Prostate gland (tissue), 2 donors: ENCODE results near the gene RCOR1. TPM values are rescaled to one million over a fixed set of nuclear protein-coding genes. Genes with fewer than 3 reads are reported as not detected.
"Not testable (repeated sequence)": the region's sequence is repeated elsewhere in the genome, so short reads cannot be mapped to it uniquely, and the experiment has no call there.

ENCODE experiments used
- DNase-seq: peaks from one replicate; pipeline ENCODE4 v3.0.0-alpha.2; 2019; ENCODE audit warnings: low spot score
- H3K27ac ChIP-seq, 2 donors: fragments of 200-600 bp; sonication (generic); 2 replicates each; pipeline ENCODE4 v1.5.1; 2017 to 2019
- H3K27me3 ChIP-seq: fragments of 200-600 bp; sonication (generic); replicated peaks from 2 replicates; pipeline ENCODE4 v1.5.1; 2019; ENCODE audit not compliant: insufficient read depth
- H3K36me3 ChIP-seq, 2 donors: fragments of 200-600 bp; sonication (generic); 1 replicate in 1 of 2; 2 replicates in 1 of 2; pipeline versions ENCODE4 v1.5.1 to v1.8.1; 2017 to 2019
- H3K4me1 ChIP-seq: fragments of 200-600 bp; sonication (generic); replicated peaks from 2 replicates; pipeline ENCODE4 v1.5.1; 2019
- H3K4me3 ChIP-seq, 2 donors: fragments of 200-600 bp; sonication (generic); 2 replicates each; pipeline ENCODE4 v1.5.1; 2017 to 2019
- H3K9me3 ChIP-seq: fragments of 200-600 bp; sonication (generic); 2 replicates; pipeline ENCODE4 v1.5.1; 2017
- CTCF ChIP-seq, 4 experiments: fragments of 200-600 bp in 2 of 4; fragments of 450-650 bp in 2 of 4; sonication (generic) in 2 of 4; IDR thresholded peaks; 1 replicate in 3 of 4; 2 replicates in 1 of 4; pipeline ENCODE4 v1.5.1; 2016 to 2019; ENCODE audit warnings: antibody characterized with exemption in 4 of 4, mild to moderate bottlenecking in 2 of 4, moderate library complexity in 2 of 4
- POLR2A ChIP-seq: fragments of 450-650 bp; IDR thresholded peaks from one replicate; pipeline ENCODE4 v1.6.1; 2016; ENCODE audit warnings: antibody characterized with exemption, mild to moderate bottlenecking
- POLR2AphosphoS5 ChIP-seq: sonication (generic); formaldehyde crosslinking; IDR thresholded peaks from one replicate; pipeline ENCODE4 v1.6.1; 2017; ENCODE audit warnings: antibody characterized with exemption
- WGBS: methylation state at CpG from one replicate; pipeline ENCODE4 v1.1.5; 2018; 5-methylcytosine and 5-hydroxymethylcytosine counted together
- intact Hi-C: fragments of 100-400 bp; cut with DNase I; formaldehyde crosslinking; loops from one replicate; pipeline ENCODE4 v1.14.2; 2022
- total RNA-seq, 2 donors: library from RNA; depleted of rRNA; stranded (reverse); fragments of >200 nt; gene quantifications; one replicate each; pipeline ENCODE4 v1.1.0, GENCODE V29; 2016

Gene RCOR1
- total RNA-seq, 2 donors from 2014 or later, result 14.4 to 26.6 TPM

DNA sequence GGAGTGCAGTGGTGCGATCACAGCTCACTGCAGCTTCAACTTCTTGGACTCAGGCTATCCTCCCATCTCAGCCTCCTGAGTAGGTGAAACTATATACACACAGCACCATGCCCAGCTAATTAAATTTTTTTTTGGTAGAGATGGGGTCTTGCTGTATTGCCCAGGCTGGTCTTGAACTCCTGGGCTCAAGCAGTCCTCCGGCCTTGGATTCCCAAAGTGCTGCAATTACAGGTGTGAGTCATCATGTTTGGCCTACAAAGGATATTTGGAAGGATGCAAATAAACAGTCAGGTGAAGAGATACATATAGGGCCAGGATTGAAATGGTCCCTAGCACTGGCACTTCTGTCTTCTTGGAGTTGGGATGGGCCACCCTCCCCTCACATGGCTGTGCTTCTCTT, 23.9 kb downstream of the RCOR1 start:
- no peaks in the 10 kb centered on the region for H3K27me3 ChIP-seq
- 91% methylated on average over 2 of the region's 2 CpGs for WGBS
- no peaks in the 10 kb centered on the region for H3K4me1 ChIP-seq
- H3K36me3 ChIP-seq, result no peaks in the 10 kb centered on the region
- DNase-seq, result no peak
- H3K27ac ChIP-seq, result no peak overlapping the region
- intact Hi-C loops, result no loop called here
- no peaks in the 10 kb centered on the region for H3K9me3 ChIP-seq
- H3K4me3 ChIP-seq, result no peak overlapping the region
- TF ChIP-seq POLR2AphosphoS5, result no peak
- no peak for TF ChIP-seq POLR2A
- TF ChIP-seq CTCF (IDR thresholded peaks at IDR 0.05), result no peak

GRCh38 chr14:102616799-102617198, 24.4 kb downstream of the RCOR1 start:
- no peak overlapping the region for H3K4me3 ChIP-seq
- no peaks in the 10 kb centered on the region for H3K27me3 ChIP-seq
- no peak overlapping the region for H3K27ac ChIP-seq
- no peaks in the 10 kb centered on the region for H3K36me3 ChIP-seq
- intact Hi-C loops, result no loop called here
- H3K4me1 ChIP-seq, result no peaks in the 10 kb centered on the region
- no peak for DNase-seq
- 29% methylated on average over 3 of the region's 3 CpGs for WGBS
- TF ChIP-seq POLR2AphosphoS5 (no peak), CTCF (IDR thresholded peaks at IDR 0.05) (no peak), POLR2A (no peak)
- H3K9me3 ChIP-seq, result no peaks in the 10 kb centered on the region

- H3K27ac ChIP-seq, H3K36me3 ChIP-seq, H3K27me3 ChIP-seq, H3K4me1 ChIP-seq, H3K9me3 ChIP-seq, DNase-seq, intact Hi-C loops, H3K4me3 ChIP-seq: not testable (repeated sequence)
- WGBS, result 96% methylated on average over 6 of the region's 6 CpGs
These were observed 26.6 kb downstream of the RCOR1 start for GRCh38 chr14:102619012-102619411.

DNA sequence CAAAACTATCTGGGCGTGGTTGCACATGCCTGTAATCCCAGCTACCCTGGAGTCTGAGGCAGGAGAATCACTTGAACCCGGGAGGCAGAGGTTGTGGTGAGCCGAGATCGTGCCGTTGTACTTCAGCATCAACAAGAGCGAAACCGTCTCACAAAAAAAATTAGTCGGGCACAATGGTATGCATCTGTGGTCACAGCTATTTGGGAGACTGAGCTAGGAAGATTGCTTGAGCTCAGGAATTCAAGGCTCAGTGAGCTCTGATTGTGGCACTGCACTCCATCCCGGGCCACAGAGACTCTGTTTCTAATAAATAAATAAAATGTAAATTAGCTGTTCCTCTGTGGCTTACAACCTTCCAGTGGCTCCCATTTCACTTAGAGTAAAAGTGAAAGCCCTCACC, 28.0 kb downstream of the RCOR1 start:
- no peaks in the 10 kb centered on the region for H3K27me3 ChIP-seq
- no peak overlapping the region for H3K27ac ChIP-seq
- intact Hi-C loops, result no loop called here
- no peak overlapping the region for H3K4me3 ChIP-seq
- TF ChIP-seq POLR2A, result no peak
- WGBS, result 92% methylated on average over 9 of the region's 9 CpGs
- H3K36me3 ChIP-seq, result no peaks in the 10 kb centered on the region
- no peaks in the 10 kb centered on the region for H3K9me3 ChIP-seq
- H3K4me1 ChIP-seq, result no peaks in the 10 kb centered on the region
- DNase-seq, result no peak

GRCh38 chr14:102622262-102622885, 29.9 kb downstream of the RCOR1 start:
- Histone ChIP-seq H3K4me1 (no peaks in the 10 kb centered on the region), H3K36me3 (no peaks in the 10 kb centered on the region), H3K9me3 (no peaks in the 10 kb centered on the region), H3K27me3 (no peaks in the 10 kb centered on the region), H3K4me3 (no peak overlapping the region), H3K27ac (no peak overlapping the region)
- DNase-seq, result no peak
- 42% methylated on average over 10 of the region's 10 CpGs for WGBS
- TF ChIP-seq POLR2AphosphoS5, result no peak
- no peak for TF ChIP-seq POLR2A
- TF ChIP-seq CTCF (IDR thresholded peaks at IDR 0.05), result no peak
- intact Hi-C loops, result no loop called here

DNA sequence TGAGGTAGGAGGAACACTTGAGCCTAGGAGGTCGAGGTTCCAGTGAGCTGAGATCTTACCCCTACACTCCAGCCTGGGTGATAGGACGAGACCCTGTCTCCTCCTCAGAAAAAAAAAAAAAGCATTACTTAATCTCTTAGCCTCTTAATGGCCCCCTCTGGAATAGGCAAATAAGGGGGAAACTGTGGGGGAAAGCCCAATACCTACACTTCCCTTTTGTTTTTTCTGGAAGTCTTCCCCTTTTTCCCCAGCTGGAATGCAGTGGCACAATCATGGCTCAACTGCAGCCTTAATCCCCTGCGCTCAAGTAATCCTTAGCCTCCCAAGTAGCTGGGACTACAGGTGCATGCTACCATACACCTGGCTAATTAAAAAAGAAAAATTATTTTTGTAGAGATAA, 32.2 kb downstream of the RCOR1 start:
- Histone ChIP-seq H3K27me3 (no peaks in the 10 kb centered on the region), H3K4me1 (no peaks in the 10 kb centered on the region), H3K27ac (no peak overlapping the region), H3K4me3 (no peak overlapping the region), H3K9me3 (no peaks in the 10 kb centered on the region), H3K36me3 (no peaks in the 10 kb centered on the region)
- 96% methylated on average over 3 of the region's 3 CpGs for WGBS
- DNase-seq, result no peak
- intact Hi-C loops, result no loop called here
- no peak for TF ChIP-seq POLR2AphosphoS5
- TF ChIP-seq CTCF (IDR thresholded peaks at IDR 0.05), result no peak
- TF ChIP-seq POLR2A, result no peak
